Adrenal gland (tissue), 5 donors: ENCODE results near the gene SF3B1.

Experiments
- CTCF ChIP-seq, 6 experiments: fragments of 450-650 bp in 4 of 6; fragments of 200-600 bp in 2 of 6; sonication (generic) in 1 of 6; IDR thresholded peaks; 1 replicate in 5 of 6; 2 replicates in 1 of 6; pipeline versions ENCODE4 v1.5.1 to v1.8.0; 2016 to 2021; ENCODE audit warnings: antibody characterized with exemption in 6 of 6, mild to moderate bottlenecking in 2 of 6, moderate library complexity in 1 of 6
- POLR2A ChIP-seq, 2 donors: fragments of 450-650 bp; IDR thresholded peaks; one replicate each; pipeline ENCODE4 v1.6.1; 2017; ENCODE audit warnings: antibody characterized with exemption in 2 of 2, mild to moderate bottlenecking in 2 of 2, moderate library complexity in 1 of 2
- donor health status: DM: no; HTN: no; CAD: no.

- TF ChIP-seq POLR2A (IDR thresholded peaks at IDR 0.05) (no peak), CTCF (IDR thresholded peaks at IDR 0.05) (no peak)
Measured at GRCh38 chr2:197360744-197361156, 74.1 kb downstream of the SF3B1 start.
